ENCODE measurements around the gene PARD3. TPM values are rescaled to one million over a fixed set of nuclear protein-coding genes. Genes with fewer than 3 reads are reported as not detected.

Gene PARD3
- total and polyA plus RNA-seq, 2 experiments from 2014 or later = 47.2 to 59.7 TPM

- Histone ChIP-seq H3K79me2 (peaks cover 4% of the 10 kb centered on the region), H2AFZ (no peak overlapping the region), H3K36me3 (replicated peaks; ENCODE audit: insufficient read depth, low read depth) (no peaks in the 10 kb centered on the region), H4K20me1 (ENCODE audit: insufficient read depth, poor library complexity, severe bottlenecking) (no peaks in the 10 kb centered on the region), H3K4me3 (no peak overlapping the region), H3K27ac (peak overlapping the region; percentile 41), H3K9me3 (ENCODE audit: low read depth) (no peaks in the 10 kb centered on the region), H3K4me1 (ENCODE audit: insufficient read depth) (peaks cover 26% of the 10 kb centered on the region), H3K27me3 (no peaks in the 10 kb centered on the region), H3K4me2 (no peak overlapping the region), H3K9me2 (replicated peaks; ENCODE audit: insufficient read depth) (no peaks in the 10 kb centered on the region)
- DNase-seq (ENCODE audit: low spot score) = no peak
- 93% methylated on average over 3 of the region's 3 CpGs for WGBS (ENCODE audit: low lambda C conversion rate, missing lambda C conversion rate)
- no peak for TF ChIP-seq EZH2phosphoT487 (IDR thresholded peaks at IDR 0.05; ENCODE audit: low read depth, severe bottlenecking, unreplicated experiment)
- no peak for TF ChIP-seq CTCF (IDR thresholded peaks at IDR 0.05; ENCODE audit: poor library complexity)
- TF ChIP-seq EZH2 (IDR thresholded peaks at IDR 0.05; ENCODE audit: borderline replicate concordance) = no peak
These were observed 468.0 kb downstream of the PARD3 start for GRCh38 chr10:34347131-34347530.

GRCh38 chr10:34346516-34347100, 468.5 kb downstream of the PARD3 start:
- no peak overlapping the region for H3K4me3 ChIP-seq
- no peaks in the 10 kb centered on the region for H4K20me1 ChIP-seq (ENCODE audit: insufficient read depth, poor library complexity, severe bottlenecking)
- no peaks in the 10 kb centered on the region for H3K27me3 ChIP-seq
- H3K4me1 ChIP-seq (ENCODE audit: insufficient read depth) = peaks cover 26% of the 10 kb centered on the region
- WGBS (ENCODE audit: low lambda C conversion rate, missing lambda C conversion rate) = 55% methylated on average over 1 of the region's 1 CpG
- no peaks in the 10 kb centered on the region for H3K9me2 ChIP-seq (replicated peaks; ENCODE audit: insufficient read depth)
- peaks cover 4% of the 10 kb centered on the region for H3K79me2 ChIP-seq
- no peaks in the 10 kb centered on the region for H3K9me3 ChIP-seq (ENCODE audit: low read depth)
- peak overlapping the region; percentile 41 for H3K27ac ChIP-seq
- H3K36me3 ChIP-seq (replicated peaks; ENCODE audit: insufficient read depth, low read depth) = no peaks in the 10 kb centered on the region
- H2AFZ ChIP-seq = no peak overlapping the region
- H3K4me2 ChIP-seq = peak overlapping the region; percentile 0
- TF ChIP-seq EZH2 (IDR thresholded peaks at IDR 0.05; ENCODE audit: borderline replicate concordance) = no peak
- TF ChIP-seq CTCF (IDR thresholded peaks at IDR 0.05; ENCODE audit: poor library complexity) = no peak
- TF ChIP-seq EZH2phosphoT487 (IDR thresholded peaks at IDR 0.05; ENCODE audit: low read depth, severe bottlenecking, unreplicated experiment) = no peak
- DNase-seq (ENCODE audit: low spot score) = peak; percentile 8

- peaks cover 4% of the 10 kb centered on the region for H3K79me2 ChIP-seq
- no peak for DNase-seq (ENCODE audit: low spot score)
- TF ChIP-seq EZH2 (IDR thresholded peaks at IDR 0.05; ENCODE audit: borderline replicate concordance) = no peak
- TF ChIP-seq CTCF (IDR thresholded peaks at IDR 0.05; ENCODE audit: poor library complexity) = no peak
- no peak for TF ChIP-seq EZH2phosphoT487 (IDR thresholded peaks at IDR 0.05; ENCODE audit: low read depth, severe bottlenecking, unreplicated experiment)
- H3K27me3 ChIP-seq = no peaks in the 10 kb centered on the region
- H3K4me2 ChIP-seq = peak overlapping the region; percentile 30
- H3K9me3 ChIP-seq (ENCODE audit: low read depth) = no peaks in the 10 kb centered on the region
- H3K4me1 ChIP-seq (ENCODE audit: insufficient read depth) = peaks cover 26% of the 10 kb centered on the region
- H3K27ac ChIP-seq = no peak overlapping the region
- 64% methylated on average over 5 of the region's 5 CpGs for WGBS (ENCODE audit: low lambda C conversion rate, missing lambda C conversion rate)
- H3K9me2 ChIP-seq (replicated peaks; ENCODE audit: insufficient read depth) = no peaks in the 10 kb centered on the region
- H3K4me3 ChIP-seq = no peak overlapping the region
- no peak overlapping the region for H2AFZ ChIP-seq
- no peaks in the 10 kb centered on the region for H4K20me1 ChIP-seq (ENCODE audit: insufficient read depth, poor library complexity, severe bottlenecking)
- no peaks in the 10 kb centered on the region for H3K36me3 ChIP-seq (replicated peaks; ENCODE audit: insufficient read depth, low read depth)
These were observed 469.7 kb downstream of the PARD3 start for GRCh38 chr10:34345383-34345782.
